Heart left ventricle (tissue), 16 donors: ENCODE results near the gene CEP70. TPM values are rescaled to one million over a fixed set of nuclear protein-coding genes. Genes with fewer than 3 reads are reported as not detected.
"Not testable (repeated sequence)": the region's sequence is repeated elsewhere in the genome, so short reads cannot be mapped to it uniquely, and the experiment has no call there.

ENCODE experiments used
- ATAC-seq, 4 donors: fragments of 200-7000 bp; cut with Tn5 transposase; one replicate each; pipeline ENCODE4 v1.9.1; 2020 to 2022; ENCODE audit warnings: moderate library complexity in 4 of 4, mild to moderate bottlenecking in 3 of 4, moderate number of reproducible peaks in 1 of 4
- DNase-seq, 5 donors: peaks; one replicate each; pipeline ENCODE4 v3.0.0-alpha.2; 2020
- H3K27ac ChIP-seq, 12 donors: fragments of 200-600 bp; sonication (generic) in 4 of 12; one replicate each; pipeline versions ENCODE4 v1.5.0 to v1.8.0; 2016 to 2022; ENCODE audit warnings: mild to moderate bottlenecking in 2 of 12
- H3K27me3 ChIP-seq, 9 donors: fragments of 200-600 bp; sonication (generic) in 2 of 9; one replicate each; pipeline versions ENCODE4 v1.5.1 to v1.8.0; 2016 to 2022; ENCODE audit warnings: mild to moderate bottlenecking in 3 of 9
- H3K36me3 ChIP-seq, 9 donors: fragments of 200-600 bp; sonication (generic) in 2 of 9; one replicate each; pipeline versions ENCODE4 v1.5.0 to v1.8.0; 2018 to 2022; ENCODE audit warnings: mild to moderate bottlenecking in 2 of 9
- H3K4me1 ChIP-seq, 12 donors: fragments of 200-600 bp; sonication (generic) in 4 of 12; one replicate each; pipeline versions ENCODE4 v1.5.0 to v1.8.0; 2016 to 2022; ENCODE audit warnings: mild to moderate bottlenecking in 3 of 12
- H3K4me3 ChIP-seq, 12 donors: fragments of 200-600 bp; sonication (generic) in 4 of 12; one replicate each; pipeline versions ENCODE4 v1.5.0 to v1.8.0; 2017 to 2022; ENCODE audit warnings: mild to moderate bottlenecking in 9 of 12, moderate library complexity in 4 of 12
- H3K9me3 ChIP-seq, 12 donors: fragments of 200-600 bp; sonication (generic) in 4 of 12; one replicate each; pipeline versions ENCODE4 v1.5.0 to v1.8.0; 2016 to 2022; ENCODE audit warnings: mild to moderate bottlenecking in 1 of 12
- CTCF ChIP-seq, 12 donors: fragments of 200-600 bp; sonication (generic) in 4 of 12; IDR thresholded peaks; one replicate each; pipeline versions ENCODE4 v1.5.0 to v1.8.0; 2018 to 2022; ENCODE audit warnings: antibody characterized with exemption in 12 of 12, mild to moderate bottlenecking in 5 of 12
- POLR2A ChIP-seq, 2 donors: fragments of 450-650 bp; IDR thresholded peaks; one replicate each; pipeline ENCODE4 v1.6.1; 2017; ENCODE audit warnings: antibody characterized with exemption in 2 of 2, mild to moderate bottlenecking in 2 of 2, moderate library complexity in 2 of 2
- WGBS, 4 donors: extraction: QIAGEN DNeasy Blood & Tissue Kit in 2 of 4; methylation state at CpG; one replicate each; pipeline versions ENCODE4 v1.1.5 to v1.1.7; 2013 to 2018; 5-methylcytosine and 5-hydroxymethylcytosine counted together
- intact Hi-C, 10 donors: fragments of 100-400 bp; cut with DNase I; formaldehyde crosslinking; loops; one replicate each; pipeline versions ENCODE4 v1.11.1 to v1.14.2; 2022
- polyA plus RNA-seq, 2 donors: library from polyadenylated mRNA; stranded (reverse); fragments of 200-250 nt; gene quantifications; one replicate each; pipeline ENCODE4 v1.2.3, GENCODE V29; 2013
- total RNA-seq, 9 donors: library from RNA; depleted of rRNA in 2 of 9; stranded (reverse); fragments of >200 nt in 2 of 9; fragmentation: NEBNext Ultra II Directional in 3 of 9; extraction: Animal tissue kit (Norgen Biotek cat#: 25700) in 3 of 9; gene quantifications; one replicate each; pipeline versions ENCODE4 v1.1.0 to v1.2.4, GENCODE V29; 2016 to 2023
- donor health status: ischemic (EF 13 %, LVEDD 7.1; RV severe dilation, severe dysfunction).
- donor health status: healthy with polysubstance abuse.
- donor health status: DM: no; HTN: yes; CAD: no.
- donor health status: DM: no; HTN: no; CAD: no.
- donor health status: ischemic (EF 25% LVEDD 6.9; RV normal size, moderate dysfunction).
- donor health status: ischemic (EF 25% LVEDD 5.7; RV mildly dilated, moderate dysfunction).
- donor health status: healthy.
- donor health status: DM: yes; HTN: yes; CAD: no.
- donor health status: ischemic (EF 35%, LVEDD 5.7; RV mildly dilated, moderate dysfunction).
- donor health status: nonischemic (EF 11% LVEDD 7.7; RV severe dilation, severe dysfunction).
- donor health status: DM: yes; HTN: yes; CAD: no.
- donor health status: PGD.
- donor health status: ischemic (EF 29% LVEDD 5.4; RV normal size, mild dysfunction).
- donor health status: nonischemic (EF 23%, LVEDD 6.1; RV moderate dilation, normal function).

CEP70 gene
- total and polyA plus RNA-seq, 11 donors, result 10.1 to 29.8 (median 22.6) TPM

GRCh38 chr3:138578141-138578540 is 15.9 kb downstream of the CEP70 start:
- TF ChIP-seq CTCF (IDR thresholded peaks at IDR 0.05) (no peak), POLR2A (IDR thresholded peaks at IDR 0.05) (no peak)
- no peaks in the 10 kb centered on the region for H3K27me3 ChIP-seq
- ATAC-seq (no peak), DNase-seq (no peak)
- H3K9me3 ChIP-seq, result peaks cover 0 to 12% (median 0%) of the 10 kb centered on the region in 12 donors
- H3K4me1 ChIP-seq, result peaks cover 0 to 16% (median 0%) of the 10 kb centered on the region in 12 donors
- intact Hi-C loops, result no loop called here
- H3K27ac ChIP-seq, result no peak overlapping the region
- H3K36me3 ChIP-seq, result peaks cover 0 to 13% (median 0%) of the 10 kb centered on the region in 9 donors
- H3K4me3 ChIP-seq, result no peak overlapping the region
- WGBS, 4 donors, result 73 to 87% (median 78%) methylated on average over 4 of the region's 4 CpGs

GRCh38 chr3:138573138-138573537 is 20.9 kb downstream of the CEP70 start:
- Histone ChIP-seq H3K27me3 (no peaks in the 10 kb centered on the region), H3K9me3 (peaks cover 0 to 17% (median 0%) of the 10 kb centered on the region in 12 donors), H3K4me1 (no peaks in the 10 kb centered on the region), H3K36me3 (peaks cover 0 to 30% (median 3%) of the 10 kb centered on the region in 9 donors), H3K27ac (no peak overlapping the region), H3K4me3 (no peak overlapping the region)
- no peak for TF ChIP-seq POLR2A (IDR thresholded peaks at IDR 0.05)
- no peak for TF ChIP-seq CTCF (IDR thresholded peaks at IDR 0.05)
- DNase-seq (no peak), ATAC-seq (no peak)
- intact Hi-C loops, result no loop called here
- WGBS, 4 donors, result 89 to 100% (median 97%) methylated on average over 1 of the region's 1 CpG

GRCh38 chr3:138569624-138570023 is 24.4 kb downstream of the CEP70 start:
- H3K4me1 ChIP-seq, H3K27me3 ChIP-seq, intact Hi-C loops, H3K4me3 ChIP-seq, ATAC-seq, H3K27ac ChIP-seq, DNase-seq: not testable (repeated sequence)
- peaks cover 0 to 19% (median 0%) of the 10 kb centered on the region in 12 donors for H3K9me3 ChIP-seq
- WGBS, 4 donors, result 95 to 97% (median 96%) methylated on average over 8 of the region's 8 CpGs
- H3K36me3 ChIP-seq, result peaks cover 0 to 34% (median 3%) of the 10 kb centered on the region in 9 donors

GRCh38 chr3:138569090-138569489 is 25.0 kb downstream of the CEP70 start:
- Histone ChIP-seq H3K27ac (no peak overlapping the region), H3K27me3 (no peaks in the 10 kb centered on the region), H3K4me3 (no peak overlapping the region), H3K4me1 (no peaks in the 10 kb centered on the region), H3K36me3 (peaks cover 0 to 28% (median 3%) of the 10 kb centered on the region in 9 donors), H3K9me3 (peaks cover 0 to 19% (median 0%) of the 10 kb centered on the region in 12 donors)
- intact Hi-C loops, result no loop called here
- ATAC-seq, result no peak
- WGBS, 4 donors, result 72 to 81% (median 74%) methylated on average over 2 of the region's 2 CpGs
- DNase-seq, result no peak
- TF ChIP-seq POLR2A (IDR thresholded peaks at IDR 0.05), result no peak
- no peak for TF ChIP-seq CTCF (IDR thresholded peaks at IDR 0.05)

- no peak overlapping the region for H3K4me3 ChIP-seq
- H3K4me1 ChIP-seq, result no peaks in the 10 kb centered on the region
- H3K9me3 ChIP-seq, result peaks cover 0 to 5% (median 0%) of the 10 kb centered on the region in 12 donors
- TF ChIP-seq CTCF (IDR thresholded peaks at IDR 0.05) (no peak), POLR2A (IDR thresholded peaks at IDR 0.05) (no peak)
- H3K36me3 ChIP-seq, result peaks cover 0 to 20% (median 3%) of the 10 kb centered on the region in 9 donors
- no peak for DNase-seq
- H3K27ac ChIP-seq, result no peak overlapping the region
- intact Hi-C loops, result no loop called here
- no peak for ATAC-seq
- no peaks in the 10 kb centered on the region for H3K27me3 ChIP-seq
Observed at GRCh38 chr3:138567403-138567802, 26.7 kb downstream of the CEP70 start.

- H3K4me1 ChIP-seq, DNase-seq, H3K27ac ChIP-seq, ATAC-seq, H3K4me3 ChIP-seq, H3K9me3 ChIP-seq, intact Hi-C loops, H3K27me3 ChIP-seq: not testable (repeated sequence)
- H3K36me3 ChIP-seq, result peaks cover 0 to 17% (median 3%) of the 10 kb centered on the region in 9 donors
- 48 to 88% (median 81%) methylated on average over 2 of the region's 2 CpGs for WGBS, 4 donors
Observed at GRCh38 chr3:138566293-138566692, 27.8 kb downstream of the CEP70 start.

GRCh38 chr3:138562902-138563301 is 31.2 kb downstream of the CEP70 start:
- DNase-seq, ATAC-seq, H3K4me3 ChIP-seq, H3K27me3 ChIP-seq, intact Hi-C loops, H3K4me1 ChIP-seq, H3K27ac ChIP-seq: not testable (repeated sequence)
- H3K9me3 ChIP-seq, result peaks cover 0 to 31% (median 13%) of the 10 kb centered on the region in 12 donors
- WGBS, 4 donors, result 92 to 100% (median 97%) methylated on average over 1 of the region's 1 CpG
- peaks cover 0 to 30% (median 0%) of the 10 kb centered on the region in 9 donors for H3K36me3 ChIP-seq
